Liver (tissue), 9 donors: ENCODE measurements around the gene MCF2L. TPM values are rescaled to one million over a fixed set of nuclear protein-coding genes. Genes with fewer than 3 reads are reported as not detected.

ENCODE experiments used
- DNase-seq: peaks from one replicate; pipeline ENCODE4 v3.0.0-alpha.2; 2017; ENCODE audit warnings: low spot score
- H3K27ac ChIP-seq, 2 donors: one replicate each; pipeline ENCODE4 v1.7.0; 2013; ENCODE audit warnings: inconsistent platforms in 2 of 2, low read length in 2 of 2, control low read depth in 1 of 2, low read depth in 1 of 2, mild to moderate bottlenecking in 1 of 2
- H3K27me3 ChIP-seq, 4 donors: one replicate each; pipeline versions ENCODE4 v1.6.1 to v1.7.0; 2013; ENCODE audit warnings: low read length in 3 of 4, inconsistent platforms in 1 of 4, mild to moderate bottlenecking in 1 of 4, moderate library complexity in 1 of 4; ENCODE audit not compliant: control insufficient read depth in 4 of 4, insufficient read depth in 4 of 4
- H3K36me3 ChIP-seq, 4 donors: one replicate each; pipeline versions ENCODE4 v1.6.1 to v1.7.0; 2013; ENCODE audit warnings: low read length in 3 of 4, mild to moderate bottlenecking in 3 of 4, low read depth in 1 of 4, moderate library complexity in 1 of 4; ENCODE audit not compliant: control insufficient read depth in 4 of 4, insufficient read depth in 3 of 4
- H3K4me1 ChIP-seq, 4 donors: one replicate each; pipeline versions ENCODE4 v1.6.1 to v1.7.0; 2013; ENCODE audit warnings: low read length in 3 of 4, mild to moderate bottlenecking in 3 of 4, moderate library complexity in 1 of 4; ENCODE audit not compliant: control insufficient read depth in 4 of 4, insufficient read depth in 4 of 4
- H3K4me3 ChIP-seq, 3 donors: one replicate each; pipeline versions ENCODE4 v1.6.1 to v1.7.0; 2013; ENCODE audit warnings: low read length in 3 of 3, control low read depth in 1 of 3, low read depth in 1 of 3, mild to moderate bottlenecking in 1 of 3
- H3K9ac ChIP-seq, 2 donors: one replicate each; pipeline ENCODE4 v1.7.0; 2013; ENCODE audit warnings: low read length in 2 of 2, mild to moderate bottlenecking in 2 of 2, moderate library complexity in 2 of 2, control low read depth in 1 of 2, low read depth in 1 of 2
- H3K9me3 ChIP-seq, 4 donors: one replicate each; pipeline versions ENCODE4 v1.6.1 to v1.7.0; 2013; ENCODE audit warnings: low read length in 3 of 4; ENCODE audit not compliant: control insufficient read depth in 4 of 4
- FOXA1 ChIP-seq: IDR thresholded peaks from 2 replicates; pipeline ENCODE4 v1.6.1; 2016; ENCODE audit warnings: antibody characterized with exemption
- FOXA2 ChIP-seq: IDR thresholded peaks from 2 replicates; pipeline ENCODE4 v1.6.1; 2016; ENCODE audit warnings: antibody characterized with exemption
- HNF4G ChIP-seq: IDR thresholded peaks from 2 replicates; pipeline ENCODE4 v1.6.1; 2016; ENCODE audit warnings: antibody characterized with exemption
- JUND ChIP-seq, 2 donors: IDR thresholded peaks; 2 replicates each; pipeline ENCODE4 v1.6.1; 2016; ENCODE audit warnings: antibody characterized with exemption in 2 of 2
- RAD21 ChIP-seq, 2 donors: IDR thresholded peaks; 2 replicates each; pipeline ENCODE4 v1.6.1; 2016; ENCODE audit warnings: antibody characterized with exemption in 2 of 2, mild to moderate bottlenecking in 2 of 2
- REST ChIP-seq: IDR thresholded peaks from 2 replicates; pipeline ENCODE4 v1.6.1; 2016; ENCODE audit warnings: antibody characterized with exemption, mild to moderate bottlenecking
- RXRA ChIP-seq, 2 donors: IDR thresholded peaks; 2 replicates each; pipeline ENCODE4 v1.6.1; 2017 to 2018; ENCODE audit warnings: antibody characterized with exemption in 2 of 2, mild to moderate bottlenecking in 1 of 2
- SP1 ChIP-seq: IDR thresholded peaks from 2 replicates; pipeline ENCODE4 v1.6.1; 2018; ENCODE audit warnings: antibody characterized with exemption, mild to moderate bottlenecking
- TAF1 ChIP-seq: conservative IDR thresholded peaks from 2 replicates; pipeline ENCODE4 v1.6.1; 2016; ENCODE audit warnings: antibody characterized with exemption, mild to moderate bottlenecking
- YY1 ChIP-seq: IDR thresholded peaks from 2 replicates; pipeline ENCODE4 v1.6.1; 2016; ENCODE audit warnings: antibody characterized with exemption, mild to moderate bottlenecking
- WGBS: extraction: QIAGEN DNeasy Blood & Tissue Kit; methylation state at CpG from one replicate; pipeline ENCODE4 v1.1.7; 2013; 5-methylcytosine and 5-hydroxymethylcytosine counted together
- polyA plus RNA-seq, 2 donors: library from polyadenylated mRNA; stranded (reverse) in 1 of 2; unstranded in 1 of 2; fragments of 200-250 nt in 1 of 2; fragments of >200 nt in 1 of 2; fragmentation: Nextera tagmentation in 1 of 2; extraction: Ambion mirVana in 1 of 2; gene quantifications; one replicate each; pipeline versions ENCODE4 v1.2.1 to v1.2.3, GENCODE V29; 2013 to 2015
- total RNA-seq, 2 donors: library from RNA; depleted of rRNA; stranded (reverse); fragments of >200 nt; gene quantifications; one replicate each; pipeline ENCODE4 v1.2.3, GENCODE V29; 2014
- TF ChIP-seq, protein P1 (sequence below): IDR thresholded peaks from 2 replicates; pipeline ENCODE4 v1.6.1; 2016; ENCODE audit warnings: antibody characterized with exemption
- TF ChIP-seq, protein P2 (sequence below): fragments of 150-350 bp; IDR thresholded peaks from 2 replicates; pipeline ENCODE4 v1.5.1; 2017; ENCODE audit warnings: improper control_type of control experiment, low read depth, low read length; ENCODE audit not compliant: missing input control
- donor health status: healthy.
- donor health status: healthy.
- donor health status: healthy.
- donor health status: healthy.
- donor health status: healthy.

MCF2L gene
- total and polyA plus RNA-seq, 4 donors: 2.9 to 12.8 (median 7.1) TPM

- Histone ChIP-seq H3K27ac (no peak overlapping the region), H3K36me3 (peaks cover 0 to 10% (median 3%) of the 10 kb centered on the region in 4 donors), H3K9me3 (no peaks in the 10 kb centered on the region), H3K9ac (no peak overlapping the region), H3K4me1 (no peaks in the 10 kb centered on the region), H3K27me3 (no peaks in the 10 kb centered on the region), H3K4me3 (no peak overlapping the region)
- TF ChIP-seq YY1 (no peak), SP1 (no peak), RXRA (IDR thresholded peaks at IDR 0.05) (no peak), RAD21 (IDR thresholded peaks at IDR 0.05) (no peak), HNF4G (no peak), FOXA1 (no peak), JUND (IDR thresholded peaks at IDR 0.05) (no peak), REST (no peak)
- TF ChIP-seq, protein P1, sequence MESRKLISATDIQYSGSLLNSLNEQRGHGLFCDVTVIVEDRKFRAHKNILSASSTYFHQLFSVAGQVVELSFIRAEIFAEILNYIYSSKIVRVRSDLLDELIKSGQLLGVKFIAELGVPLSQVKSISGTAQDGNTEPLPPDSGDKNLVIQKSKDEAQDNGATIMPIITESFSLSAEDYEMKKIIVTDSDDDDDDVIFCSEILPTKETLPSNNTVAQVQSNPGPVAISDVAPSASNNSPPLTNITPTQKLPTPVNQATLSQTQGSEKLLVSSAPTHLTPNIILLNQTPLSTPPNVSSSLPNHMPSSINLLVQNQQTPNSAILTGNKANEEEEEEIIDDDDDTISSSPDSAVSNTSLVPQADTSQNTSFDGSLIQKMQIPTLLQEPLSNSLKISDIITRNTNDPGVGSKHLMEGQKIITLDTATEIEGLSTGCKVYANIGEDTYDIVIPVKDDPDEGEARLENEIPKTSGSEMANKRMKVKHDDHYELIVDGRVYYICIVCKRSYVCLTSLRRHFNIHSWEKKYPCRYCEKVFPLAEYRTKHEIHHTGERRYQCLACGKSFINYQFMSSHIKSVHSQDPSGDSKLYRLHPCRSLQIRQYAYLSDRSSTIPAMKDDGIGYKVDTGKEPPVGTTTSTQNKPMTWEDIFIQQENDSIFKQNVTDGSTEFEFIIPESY: no peak
- TF ChIP-seq, protein P2, sequence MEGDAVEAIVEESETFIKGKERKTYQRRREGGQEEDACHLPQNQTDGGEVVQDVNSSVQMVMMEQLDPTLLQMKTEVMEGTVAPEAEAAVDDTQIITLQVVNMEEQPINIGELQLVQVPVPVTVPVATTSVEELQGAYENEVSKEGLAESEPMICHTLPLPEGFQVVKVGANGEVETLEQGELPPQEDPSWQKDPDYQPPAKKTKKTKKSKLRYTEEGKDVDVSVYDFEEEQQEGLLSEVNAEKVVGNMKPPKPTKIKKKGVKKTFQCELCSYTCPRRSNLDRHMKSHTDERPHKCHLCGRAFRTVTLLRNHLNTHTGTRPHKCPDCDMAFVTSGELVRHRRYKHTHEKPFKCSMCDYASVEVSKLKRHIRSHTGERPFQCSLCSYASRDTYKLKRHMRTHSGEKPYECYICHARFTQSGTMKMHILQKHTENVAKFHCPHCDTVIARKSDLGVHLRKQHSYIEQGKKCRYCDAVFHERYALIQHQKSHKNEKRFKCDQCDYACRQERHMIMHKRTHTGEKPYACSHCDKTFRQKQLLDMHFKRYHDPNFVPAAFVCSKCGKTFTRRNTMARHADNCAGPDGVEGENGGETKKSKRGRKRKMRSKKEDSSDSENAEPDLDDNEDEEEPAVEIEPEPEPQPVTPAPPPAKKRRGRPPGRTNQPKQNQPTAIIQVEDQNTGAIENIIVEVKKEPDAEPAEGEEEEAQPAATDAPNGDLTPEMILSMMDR: no peak
- DNase-seq: no peak
- WGBS: 97% methylated on average over 22 of the region's 22 CpGs
These were observed 90.2 kb downstream of the MCF2L start for GRCh38 chr13:113058988-113059850.

GRCh38 chr13:113059891-113060290 lies 90.9 kb downstream of the MCF2L start:
- Histone ChIP-seq H3K9ac (no peak overlapping the region), H3K4me3 (no peak overlapping the region), H3K4me1 (no peaks in the 10 kb centered on the region), H3K27me3 (no peaks in the 10 kb centered on the region), H3K9me3 (no peaks in the 10 kb centered on the region), H3K36me3 (peaks cover 0 to 17% (median 3%) of the 10 kb centered on the region in 4 donors), H3K27ac (no peak overlapping the region)
- no peak for DNase-seq
- WGBS: 88% methylated on average over 15 of the region's 15 CpGs
- no peak for TF ChIP-seq FOXA2
- TF ChIP-seq RXRA (IDR thresholded peaks at IDR 0.05): no peak
- no peak for TF ChIP-seq YY1
- no peak for TF ChIP-seq TAF1
- TF ChIP-seq, protein P2: no peak
- no peak for TF ChIP-seq REST
